Vagina (tissue), 2 donors: ENCODE measurements around the gene CPSF4. TPM values are rescaled to one million over a fixed set of nuclear protein-coding genes. Genes with fewer than 3 reads are reported as not detected.
"Not testable (repeated sequence)": the region's sequence is repeated elsewhere in the genome, so short reads cannot be mapped to it uniquely, and the experiment has no call there.

Experiments used
- DNase-seq, 2 donors: peaks; one replicate each; pipeline ENCODE4 v3.0.0-alpha.2; 2017; ENCODE audit errors: extremely low spot score in 2 of 2
- H3K27ac ChIP-seq: fragments of 200-600 bp; sonication (generic); one replicate; pipeline ENCODE4 v1.5.1; 2019
- H3K27me3 ChIP-seq: fragments of 200-600 bp; sonication (generic); one replicate; pipeline ENCODE4 v1.5.1; 2019
- H3K36me3 ChIP-seq, 2 donors: fragments of 200-600 bp; sonication (generic); one replicate each; pipeline ENCODE4 v1.5.1; 2017 to 2019
- H3K4me1 ChIP-seq: fragments of 200-600 bp; sonication (generic); one replicate; pipeline ENCODE4 v1.5.1; 2019
- H3K4me3 ChIP-seq, 2 donors: fragments of 200-600 bp; sonication (generic); 1 replicate in 1 of 2; 2 replicates in 1 of 2; pipeline ENCODE4 v1.5.1; 2016 to 2019
- H3K9me3 ChIP-seq: fragments of 200-600 bp; sonication (generic); one replicate; pipeline ENCODE4 v1.5.1; 2019
- POLR2A ChIP-seq, 2 donors: fragments of 450-650 bp; IDR thresholded peaks; one replicate each; pipeline ENCODE4 v1.6.1; 2017; ENCODE audit warnings: antibody characterized with exemption in 2 of 2, mild to moderate bottlenecking in 2 of 2, moderate library complexity in 2 of 2
- POLR2AphosphoS5 ChIP-seq, 2 donors: sonication (generic); formaldehyde crosslinking; IDR thresholded peaks; one replicate each; pipeline ENCODE4 v1.9.0; 2017; ENCODE audit warnings: antibody characterized with exemption in 2 of 2, mild to moderate bottlenecking in 2 of 2, low read depth in 1 of 2; ENCODE audit not compliant: insufficient read depth in 1 of 2
- intact Hi-C: fragments of 100-400 bp; cut with DNase I; formaldehyde crosslinking; loops from one replicate; pipeline ENCODE4 v1.15.1; 2023
- total RNA-seq: library from RNA; depleted of rRNA; stranded (reverse); fragments of >200 nt; gene quantifications from one replicate; pipeline ENCODE4 v1.2.3, GENCODE V29; 2016
- TF ChIP-seq, protein P1 (sequence below), 3 experiments: fragments of 450-650 bp in 2 of 3; fragments of 200-600 bp in 1 of 3; sonication (generic) in 1 of 3; IDR thresholded peaks; one replicate each; pipeline ENCODE4 v1.5.1; 2017 to 2019; ENCODE audit warnings: antibody characterized with exemption in 3 of 3, mild to moderate bottlenecking in 2 of 3, moderate library complexity in 2 of 3

CPSF4 gene
- total RNA-seq, 1 donor from 2014 or later, result 23.8 TPM

DNA sequence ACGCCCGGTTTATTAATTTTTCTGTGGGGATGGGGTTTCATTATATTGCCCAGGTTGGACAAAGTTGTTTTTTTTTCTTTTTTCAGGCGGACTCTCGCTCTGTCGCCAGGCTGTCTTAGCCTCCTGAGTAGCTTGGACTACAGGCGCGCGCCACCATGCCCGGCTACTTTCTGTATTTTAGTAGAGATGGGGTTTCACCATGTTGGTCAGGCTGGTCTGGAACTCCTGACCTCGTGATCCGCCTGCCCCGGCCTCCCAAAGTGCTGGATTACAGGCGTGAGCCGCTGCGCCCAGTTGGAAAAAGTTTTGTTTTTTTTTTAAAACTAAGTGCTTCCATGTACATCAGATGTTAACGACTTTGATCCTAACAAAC is 61.9 kb downstream of the CPSF4 start:
- TF ChIP-seq, protein P1, sequence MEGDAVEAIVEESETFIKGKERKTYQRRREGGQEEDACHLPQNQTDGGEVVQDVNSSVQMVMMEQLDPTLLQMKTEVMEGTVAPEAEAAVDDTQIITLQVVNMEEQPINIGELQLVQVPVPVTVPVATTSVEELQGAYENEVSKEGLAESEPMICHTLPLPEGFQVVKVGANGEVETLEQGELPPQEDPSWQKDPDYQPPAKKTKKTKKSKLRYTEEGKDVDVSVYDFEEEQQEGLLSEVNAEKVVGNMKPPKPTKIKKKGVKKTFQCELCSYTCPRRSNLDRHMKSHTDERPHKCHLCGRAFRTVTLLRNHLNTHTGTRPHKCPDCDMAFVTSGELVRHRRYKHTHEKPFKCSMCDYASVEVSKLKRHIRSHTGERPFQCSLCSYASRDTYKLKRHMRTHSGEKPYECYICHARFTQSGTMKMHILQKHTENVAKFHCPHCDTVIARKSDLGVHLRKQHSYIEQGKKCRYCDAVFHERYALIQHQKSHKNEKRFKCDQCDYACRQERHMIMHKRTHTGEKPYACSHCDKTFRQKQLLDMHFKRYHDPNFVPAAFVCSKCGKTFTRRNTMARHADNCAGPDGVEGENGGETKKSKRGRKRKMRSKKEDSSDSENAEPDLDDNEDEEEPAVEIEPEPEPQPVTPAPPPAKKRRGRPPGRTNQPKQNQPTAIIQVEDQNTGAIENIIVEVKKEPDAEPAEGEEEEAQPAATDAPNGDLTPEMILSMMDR (IDR thresholded peaks at IDR 0.05), result no peak
- TF ChIP-seq POLR2AphosphoS5 (IDR thresholded peaks at IDR 0.05; ENCODE audit: insufficient read depth in 1 of 2, low read depth in 1 of 2), result no peak
- Histone ChIP-seq H3K9me3 (no peaks in the 10 kb centered on the region), H3K27ac (peak overlapping the region; percentile 92), H3K4me1 (peaks cover 37% of the 10 kb centered on the region), H3K4me3 (peak overlapping the region; percentile 67 to 95), H3K27me3 (no peaks in the 10 kb centered on the region), H3K36me3 (peaks cover 0 to 26% of the 10 kb centered on the region in 2 donors)
- intact Hi-C loops, result no loop called here
- no peak for DNase-seq

DNA sequence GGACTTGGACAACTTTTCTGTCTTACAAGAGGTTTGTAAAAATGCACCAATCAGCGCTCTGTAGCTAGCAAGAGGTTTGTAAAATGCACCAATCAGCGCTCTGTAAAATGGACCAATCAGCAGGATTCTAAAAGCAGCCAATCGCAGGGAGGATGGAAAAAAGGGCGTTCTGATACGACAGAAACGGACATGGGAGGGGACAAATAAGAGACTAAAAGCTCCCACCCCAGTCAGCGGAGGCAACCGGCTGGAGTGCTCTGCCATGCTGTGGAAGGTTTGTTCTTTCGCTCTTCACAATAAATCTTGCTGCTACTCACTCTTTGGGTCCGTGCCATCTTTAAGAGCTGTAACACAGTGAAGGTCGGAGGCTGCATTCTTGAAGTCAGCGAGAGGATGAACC is 62.5 kb downstream of the CPSF4 start:
- H3K9me3 ChIP-seq, DNase-seq, H3K27me3 ChIP-seq, H3K27ac ChIP-seq, H3K4me3 ChIP-seq, intact Hi-C loops: not testable (repeated sequence)
- Histone ChIP-seq H3K4me1 (peaks cover 43% of the 10 kb centered on the region), H3K36me3 (peaks cover 0 to 20% of the 10 kb centered on the region in 2 donors)

DNA sequence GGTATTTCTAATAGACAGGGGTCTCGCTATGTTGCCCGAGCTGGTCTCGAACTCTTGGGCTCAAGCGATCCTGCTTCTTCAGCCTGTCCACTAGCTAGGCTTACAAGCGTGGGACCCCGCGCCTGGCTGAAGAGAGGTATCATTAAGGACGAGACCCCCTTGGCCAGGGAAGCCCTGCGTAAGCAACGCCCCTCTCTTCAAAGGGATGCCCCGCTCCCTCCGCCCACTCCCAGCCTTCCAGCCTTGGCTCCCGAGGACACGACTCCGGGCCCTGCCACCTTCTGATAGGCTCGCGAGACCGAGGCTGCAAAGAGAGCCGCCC is 65.5 kb downstream of the CPSF4 start:
- H3K4me1 ChIP-seq, result peaks cover 37% of the 10 kb centered on the region
- no peaks in the 10 kb centered on the region for H3K27me3 ChIP-seq
- intact Hi-C loops, result no loop called here
- H3K4me3 ChIP-seq, result peak overlapping the region; percentile 86 to 88
- peak overlapping the region; percentile 90 for H3K27ac ChIP-seq
- no peaks in the 10 kb centered on the region for H3K36me3 ChIP-seq
- TF ChIP-seq POLR2A (IDR thresholded peaks at IDR 0.05) (no peak), POLR2AphosphoS5 (IDR thresholded peaks at IDR 0.05; ENCODE audit: insufficient read depth in 1 of 2, low read depth in 1 of 2) (no peak)
- TF ChIP-seq, protein P1 (IDR thresholded peaks at IDR 0.05), result no peak
- DNase-seq, result peak in 1 of 2 donors; percentile 98
- no peaks in the 10 kb centered on the region for H3K9me3 ChIP-seq

DNA sequence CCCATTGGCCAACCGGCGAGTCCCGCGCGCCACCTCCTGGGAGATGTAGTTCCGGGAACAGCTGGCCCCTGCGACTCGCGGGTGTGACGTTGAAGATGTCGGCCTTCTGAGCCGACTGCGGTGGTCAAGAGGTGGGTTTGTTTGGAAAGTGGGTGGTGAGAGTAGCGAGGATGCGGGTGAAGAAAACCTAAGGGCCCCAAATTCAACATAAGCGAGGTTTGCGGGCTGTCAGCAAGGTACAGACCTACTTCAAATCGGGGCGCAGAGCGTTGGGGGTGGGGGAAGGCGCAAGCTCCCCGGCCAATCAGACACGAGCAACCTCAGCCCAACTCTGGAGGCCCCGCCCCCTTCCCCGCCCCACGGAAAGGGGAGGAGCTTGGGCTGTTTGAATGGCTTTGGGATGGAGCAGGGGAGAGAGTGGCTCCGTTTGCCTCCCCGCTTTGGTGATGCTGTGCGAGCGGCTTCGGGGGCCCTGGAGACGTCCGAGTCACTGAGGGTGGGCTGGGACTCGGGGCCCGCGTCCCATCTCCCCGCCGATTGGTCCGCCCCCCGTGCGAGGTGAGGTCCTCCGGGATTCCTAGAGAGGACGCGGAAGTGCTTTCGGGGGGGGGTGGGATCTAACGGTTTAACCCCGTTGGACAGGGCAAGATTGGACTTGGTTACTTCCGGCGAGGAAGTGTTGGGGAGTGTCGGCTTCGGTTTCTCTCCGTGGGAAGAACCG is 66.0 kb downstream of the CPSF4 start, which contains the start of gene ZKSCAN5:
Gene ZKSCAN5, plus strand, starts transcription at position 60 of the 721 bp plus-strand sequence. CDS start 1,383 bp downstream, outside the sequence.
- peak; percentile 98 to 99 for DNase-seq
- Histone ChIP-seq H3K4me3 (peak within 1 kb of the TSS; percentile 86 to 88), H3K27ac (peak within 1 kb of the TSS; percentile 90), H3K4me1 (peaks cover 33% of the 10 kb centered on the region), H3K27me3 (no peaks in the 10 kb centered on the region), H3K9me3 (no peaks in the 10 kb centered on the region), H3K36me3 (no peaks in the 10 kb centered on the region)
- intact Hi-C loops, result loop anchor here (5.0 kb wide), 1 partner anchor 48 kb away; the partner anchor contains the start of gene FAM200A
- no peak for TF ChIP-seq POLR2A (IDR thresholded peaks at IDR 0.05)
- TF ChIP-seq POLR2AphosphoS5 (IDR thresholded peaks at IDR 0.05; ENCODE audit: insufficient read depth in 1 of 2, low read depth in 1 of 2), result peak; percentile 82 to 83

DNA sequence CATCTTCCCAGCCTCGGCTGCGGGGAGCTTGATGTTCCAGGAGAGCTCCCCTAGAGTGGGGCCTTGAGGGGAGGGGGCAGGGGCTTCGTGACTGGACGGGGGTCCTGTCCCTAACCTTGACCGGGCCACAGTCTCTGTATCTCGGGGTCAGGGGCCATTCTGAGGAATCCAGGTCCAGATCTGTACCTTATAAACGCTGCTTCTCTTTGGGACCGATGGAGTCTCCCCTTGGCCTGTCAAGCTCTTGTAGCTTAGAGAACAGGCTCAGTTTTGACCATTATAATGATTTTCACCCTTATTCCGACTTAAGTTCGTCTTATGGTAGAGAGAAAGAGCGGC is 66.5 kb downstream of the CPSF4 start:
- intact Hi-C loops, result loop anchor here (5.0 kb wide), 1 partner anchor 47 kb away; the partner anchor contains the start of gene FAM200A
- Histone ChIP-seq H3K27ac (peak overlapping the region; percentile 90), H3K36me3 (no peaks in the 10 kb centered on the region), H3K4me1 (peaks cover 33% of the 10 kb centered on the region), H3K4me3 (peak overlapping the region; percentile 86 to 88), H3K9me3 (no peaks in the 10 kb centered on the region), H3K27me3 (no peaks in the 10 kb centered on the region)
- DNase-seq, result no peak
- TF ChIP-seq POLR2AphosphoS5 (IDR thresholded peaks at IDR 0.05; ENCODE audit: insufficient read depth in 1 of 2, low read depth in 1 of 2) (no peak), POLR2A (IDR thresholded peaks at IDR 0.05) (peak in 1 of 2 donors; percentile 25)

Other genes with a start within 250 kb of the CPSF4 start
- gene KPNA7, start 230.8 kb upstream of the CPSF4 start, total RNA-seq, result not detected
- not detected for gene MYH16, start 166.1 kb upstream of the CPSF4 start, total RNA-seq
- 106 TPM for gene ARPC1A, start 113.0 kb upstream of the CPSF4 start, total RNA-seq
- gene ARPC1B, start 64.2 kb upstream of the CPSF4 start, total RNA-seq, result 114 TPM
- 48.1 TPM for gene PDAP1, start 30.3 kb upstream of the CPSF4 start, total RNA-seq
- gene BUD31, start 30.0 kb upstream of the CPSF4 start, total RNA-seq, result 52.3 TPM
- 6.1 TPM for gene PTCD1, start 145 bp upstream of the CPSF4 start, total RNA-seq
- 463 TPM for gene ATP5MF, start 27.2 kb downstream of the CPSF4 start, total RNA-seq
- gene ZNF789, start 33.9 kb downstream of the CPSF4 start, total RNA-seq, result 14.5 TPM
- 36.1 TPM for gene ZNF394, start 61.3 kb downstream of the CPSF4 start, total RNA-seq
- gene ZKSCAN5, start 65.7 kb downstream of the CPSF4 start, total RNA-seq, result 7.1 TPM
- gene FAM200A, start 113.2 kb downstream of the CPSF4 start, total RNA-seq, result 3.4 TPM
- gene ZNF655, start 119.7 kb downstream of the CPSF4 start, total RNA-seq, result 144 TPM
- 1.2 TPM for gene TMEM225B, start 159.3 kb downstream of the CPSF4 start, total RNA-seq
- 12.3 TPM for gene ZSCAN25, start 178.0 kb downstream of the CPSF4 start, total RNA-seq
- gene CYP3A5, start 241.1 kb downstream of the CPSF4 start, total RNA-seq, result 80.3 TPM